ENCODE data around the gene GABRA4. TPM values are rescaled to one million over a fixed set of nuclear protein-coding genes. Genes with fewer than 3 reads are reported as not detected.

The GABRA4 gene
- total and polyA plus RNA-seq, 10 donors, result under 0.01 to 0.10 (median 0.04) TPM; not detected in 6

GRCh38 chr4:46946919-46947536, 46.4 kb downstream of the GABRA4 start:
- Histone ChIP-seq H3K27ac (no peak overlapping the region), H3K4me1 (no peaks in the 10 kb centered on the region), H3K36me3 (no peaks in the 10 kb centered on the region), H3K9me3 (no peaks in the 10 kb centered on the region), H3K27me3 (replicated peaks in 1 of 7) (no peaks in the 10 kb centered on the region), H3K4me3 (no peak overlapping the region)
- intact Hi-C loops (cut with DNase I; ENCODE audit: low total_unique reads), result no loop called here
- WGBS, 5 donors, result 65 to 78% (median 75%) methylated on average over 6 of the region's 6 CpGs
- no peak for DNase-seq
- no peak for TF ChIP-seq CTCF (IDR thresholded peaks at IDR 0.05 in 8 of 11, conservative IDR thresholded peaks at IDR 0.05 in 3 of 11)
- TF ChIP-seq POLR2AphosphoS5 (IDR thresholded peaks at IDR 0.05), result no peak

- DNase-seq, result no peak
- Histone ChIP-seq H3K36me3 (no peaks in the 10 kb centered on the region), H3K27ac (no peak overlapping the region), H3K9me3 (no peaks in the 10 kb centered on the region), H3K27me3 (replicated peaks in 1 of 7) (no peaks in the 10 kb centered on the region), H3K4me3 (no peak overlapping the region), H3K4me1 (no peaks in the 10 kb centered on the region)
- TF ChIP-seq POLR2AphosphoS5 (IDR thresholded peaks at IDR 0.05) (no peak), POLR2A (IDR thresholded peaks at IDR 0.05) (no peak), CTCF (IDR thresholded peaks at IDR 0.05 in 8 of 11, conservative IDR thresholded peaks at IDR 0.05 in 3 of 11) (no peak)
- intact Hi-C loops (cut with DNase I; ENCODE audit: low total_unique reads), result no loop called here
Measured at GRCh38 chr4:46945062-46945461, 48.3 kb downstream of the GABRA4 start.

GRCh38 chr4:46944345-46944744, 49.0 kb downstream of the GABRA4 start:
- no peak overlapping the region for H3K4me3 ChIP-seq
- no peak for DNase-seq
- H3K4me1 ChIP-seq, result no peaks in the 10 kb centered on the region
- H3K27ac ChIP-seq, result no peak overlapping the region
- TF ChIP-seq POLR2AphosphoS5 (IDR thresholded peaks at IDR 0.05), result no peak
- no peak for TF ChIP-seq CTCF (IDR thresholded peaks at IDR 0.05 in 8 of 11, conservative IDR thresholded peaks at IDR 0.05 in 3 of 11)
- no peak for TF ChIP-seq POLR2A (IDR thresholded peaks at IDR 0.05)
- intact Hi-C loops (cut with DNase I; ENCODE audit: low total_unique reads), result no loop called here
- no peaks in the 10 kb centered on the region for H3K9me3 ChIP-seq
- no peaks in the 10 kb centered on the region for H3K36me3 ChIP-seq
- no peaks in the 10 kb centered on the region for H3K27me3 ChIP-seq (replicated peaks in 1 of 7)
- 86 to 100% (median 91%) methylated on average over 1 of the region's 1 CpG for WGBS, 5 donors

GRCh38 chr4:46937493-46937892, 55.9 kb downstream of the GABRA4 start:
- Histone ChIP-seq H3K4me1 (no peaks in the 10 kb centered on the region), H3K27me3 (replicated peaks in 1 of 7) (no peaks in the 10 kb centered on the region), H3K4me3 (no peak overlapping the region), H3K9me3 (no peaks in the 10 kb centered on the region), H3K36me3 (no peaks in the 10 kb centered on the region), H3K27ac (no peak overlapping the region)
- TF ChIP-seq POLR2A (IDR thresholded peaks at IDR 0.05) (no peak), POLR2AphosphoS5 (IDR thresholded peaks at IDR 0.05) (no peak), CTCF (IDR thresholded peaks at IDR 0.05 in 8 of 11, conservative IDR thresholded peaks at IDR 0.05 in 3 of 11) (no peak)
- intact Hi-C loops (cut with DNase I; ENCODE audit: low total_unique reads), result no loop called here
- WGBS, 5 donors, result 33 to 55% (median 47%) methylated on average over 1 of the region's 1 CpG
- DNase-seq, result no peak
